Neural cell (in vitro differentiated cells): ENCODE measurements around the gene GNG11. TPM values are rescaled to one million over a fixed set of nuclear protein-coding genes. Genes with fewer than 3 reads are reported as not detected.

Experiments
- H2AFZ ChIP-seq: fragments of 200-600, 300-800 bp; sonication (generic), shearing (Covaris generic); 2 replicates; pipeline ENCODE4 v1.6.0; 2014; ENCODE audit warnings: low read depth, mild to moderate bottlenecking, antibody characterized with exemption, low read length, moderate library complexity
- H3F3A ChIP-seq: fragments of 200-600 bp; shearing (Covaris generic); 2 replicates; pipeline ENCODE4 v1.6.1; 2016; ENCODE audit warnings: mild to moderate bottlenecking, moderate library complexity, mixed read lengths, antibody characterized with exemption, low read length; ENCODE audit not compliant: insufficient read depth, poor library complexity, severe bottlenecking
- H3K27ac ChIP-seq: fragments of 200-600, 300-800 bp; sonication (generic), shearing (Covaris generic); 2 replicates; pipeline ENCODE4 v1.5.1; 2014; ENCODE audit warnings: mild to moderate bottlenecking, low read length, moderate library complexity
- H3K27me3 ChIP-seq: fragments of 300-800, 200-600 bp; sonication (generic), shearing (Covaris generic); 2 replicates; pipeline ENCODE4 v1.6.0; 2014; ENCODE audit warnings: mild to moderate bottlenecking, low read depth, low read length, moderate library complexity; ENCODE audit not compliant: insufficient read depth
- H3K36me3 ChIP-seq: fragments of 300-800, 200-600 bp; sonication (generic), shearing (Covaris generic); 2 replicates; pipeline ENCODE4 v1.5.1; 2014; ENCODE audit warnings: mild to moderate bottlenecking, antibody characterized with exemption, low read length, moderate library complexity; ENCODE audit not compliant: insufficient read depth
- H3K4me2 ChIP-seq: fragments of 300-800, 200-600 bp; sonication (generic), shearing (Covaris generic); 2 replicates; pipeline ENCODE4 v1.6.0; 2014; ENCODE audit warnings: mild to moderate bottlenecking, low read length
- H3K4me3 ChIP-seq: fragments of 300-800, 200-600 bp; sonication (generic), shearing (Covaris generic); 2 replicates; pipeline ENCODE4 v1.5.1; 2014; ENCODE audit warnings: mild to moderate bottlenecking, low read length, moderate library complexity
- H3K79me2 ChIP-seq: fragments of 200-600 bp; shearing (Covaris generic); replicated peaks from 2 replicates; pipeline ENCODE4 v1.6.0; 2014; ENCODE audit warnings: mild to moderate bottlenecking, low read length, moderate library complexity; ENCODE audit not compliant: insufficient read depth
- H3K9ac ChIP-seq: fragments of 300-800, 200-600 bp; sonication (generic), shearing (Covaris generic); 2 replicates; pipeline ENCODE4 v1.6.1; 2016; ENCODE audit warnings: mild to moderate bottlenecking, low read length, mixed read lengths
- H3K9me2 ChIP-seq: fragments of 200-600 bp; shearing (Covaris generic); 2 replicates; pipeline ENCODE4 v1.6.1; 2016; ENCODE audit warnings: mild to moderate bottlenecking, low read length, mixed read lengths; ENCODE audit not compliant: insufficient read depth
- H3K9me3 ChIP-seq: fragments of 200-600, 300-800 bp; sonication (generic), shearing (Covaris generic); 2 replicates; pipeline ENCODE4 v1.6.1; 2016; ENCODE audit warnings: mild to moderate bottlenecking, mixed run types, low read length, moderate library complexity, mixed read lengths
- H4K20me1 ChIP-seq: fragments of 200-600 bp; shearing (Covaris generic); 2 replicates; pipeline ENCODE4 v1.6.1; 2016; ENCODE audit warnings: mild to moderate bottlenecking, mixed run types; ENCODE audit not compliant: insufficient read depth
- CTCF ChIP-seq: fragments of 450-650 bp; IDR thresholded peaks from 2 replicates; pipeline ENCODE4 v1.5.1; 2014; ENCODE audit warnings: antibody characterized with exemption, mild to moderate bottlenecking, moderate library complexity; ENCODE audit not compliant: poor library complexity, severe bottlenecking
- EP300 ChIP-seq: fragments of 450-650 bp; conservative IDR thresholded peaks from 2 replicates; pipeline ENCODE4 v1.6.1; 2014; ENCODE audit warnings: antibody characterized with exemption, mild to moderate bottlenecking, moderate library complexity; ENCODE audit not compliant: poor library complexity, severe bottlenecking
- EZH2 ChIP-seq: fragments of 200-600, 300-800 bp; shearing (Covaris generic), sonication (generic); IDR thresholded peaks from 2 replicates; pipeline ENCODE4 v1.6.1; 2014; ENCODE audit warnings: antibody characterized with exemption, low read length, borderline replicate concordance, mild to moderate bottlenecking; ENCODE audit not compliant: insufficient read depth, poor library complexity, severe bottlenecking
- MXI1 ChIP-seq: fragments of 450-650 bp; conservative IDR thresholded peaks from 2 replicates; pipeline ENCODE4 v1.6.1; 2014; ENCODE audit warnings: antibody characterized with exemption, mild to moderate bottlenecking; ENCODE audit not compliant: poor library complexity, severe bottlenecking
- POLR2AphosphoS5 ChIP-seq: IDR thresholded peaks from 2 replicates; pipeline ENCODE4 v1.6.1; 2012
- RAD21 ChIP-seq: fragments of 450-650 bp; conservative IDR thresholded peaks from 2 replicates; pipeline ENCODE4 v1.6.1; 2014; ENCODE audit warnings: antibody characterized with exemption, mild to moderate bottlenecking, moderate library complexity
- REST ChIP-seq: IDR thresholded peaks from 2 replicates; pipeline ENCODE4 v1.6.1; 2012; ENCODE audit warnings: borderline replicate concordance
- SMC3 ChIP-seq: fragments of 450-650 bp; conservative IDR thresholded peaks from 2 replicates; pipeline ENCODE4 v1.6.1; 2014; ENCODE audit warnings: antibody characterized with exemption, mild to moderate bottlenecking, moderate library complexity; ENCODE audit not compliant: poor library complexity
- TAF1 ChIP-seq: IDR thresholded peaks from 2 replicates; pipeline ENCODE4 v1.6.1; 2012; ENCODE audit warnings: low read depth
- polyA plus RNA-seq: library from polyadenylated mRNA; depleted of rRNA; stranded (reverse); fragments of >200 nt; gene quantifications from 2 replicates; pipeline ENCODE4 v1.2.3, GENCODE V29; 2014

GNG11 gene
- polyA plus RNA-seq, 1 donor from 2014 or later: 0.25 TPM

- no peaks in the 10 kb centered on the region for H3K9me2 ChIP-seq
- no peaks in the 10 kb centered on the region for H3K36me3 ChIP-seq
- no peaks in the 10 kb centered on the region for H3K79me2 ChIP-seq
- TF ChIP-seq POLR2AphosphoS5: no peak
- no peak for TF ChIP-seq CTCF
- no peak for TF ChIP-seq EP300
- no peak for TF ChIP-seq RAD21
- no peak for TF ChIP-seq SMC3
- no peaks in the 10 kb centered on the region for H4K20me1 ChIP-seq
- peaks cover 8% of the 10 kb centered on the region for H3K27me3 ChIP-seq
- H3K27ac ChIP-seq: no peak overlapping the region
- H3K9me3 ChIP-seq: no peaks in the 10 kb centered on the region
- no peaks in the 10 kb centered on the region for H3F3A ChIP-seq
- peak overlapping the region; percentile 52 for H3K4me3 ChIP-seq
- H2AFZ ChIP-seq: no peak overlapping the region
- no peak overlapping the region for H3K4me2 ChIP-seq
- no peak overlapping the region for H3K9ac ChIP-seq
These were observed 349 bp upstream of the GNG11 start for GRCh38 chr7:93921186-93921585.

- Histone ChIP-seq H3K9me2 (no peaks in the 10 kb centered on the region), H3K4me2 (no peak overlapping the region), H4K20me1 (no peaks in the 10 kb centered on the region), H3K27ac (no peak overlapping the region), H3K79me2 (no peaks in the 10 kb centered on the region), H3K9ac (no peak overlapping the region), H2AFZ (no peak overlapping the region), H3K36me3 (no peaks in the 10 kb centered on the region), H3K9me3 (no peaks in the 10 kb centered on the region), H3K27me3 (peaks cover 8% of the 10 kb centered on the region), H3F3A (no peaks in the 10 kb centered on the region), H3K4me3 (no peak overlapping the region)
- TF ChIP-seq TAF1: no peak
- TF ChIP-seq CTCF: no peak
- no peak for TF ChIP-seq RAD21
- TF ChIP-seq EZH2: no peak
- TF ChIP-seq SMC3: no peak
- TF ChIP-seq POLR2AphosphoS5: no peak
- no peak for TF ChIP-seq MXI1
- no peak for TF ChIP-seq EP300
- TF ChIP-seq REST: no peak
These were observed 1.8 kb downstream of the GNG11 start for GRCh38 chr7:93923296-93923695.
